GM23338 (cell line): ENCODE data around the gene RELN.

Experiments
- CREB1 ChIP-seq: fragments of 250-450 bp; sonication (Bioruptor Pico); IDR thresholded peaks from 2 replicates; pipeline ENCODE4 v1.5.0; 2020; ENCODE audit warnings: low read depth, mild to moderate bottlenecking, moderate library complexity
- CTCF ChIP-seq, 2 experiments: fragments of 200-600 bp in 1 of 2; sonication (generic) in 1 of 2; conservative IDR thresholded peaks; 2 replicates each; pipeline versions ENCODE4 v1.5.1 to v1.6.1; 2016 to 2017; ENCODE audit warnings: antibody characterized with exemption in 2 of 2, low read depth in 2 of 2, mild to moderate bottlenecking in 2 of 2, moderate library complexity in 1 of 2
- EZH2phosphoT487 ChIP-seq: fragments of 200-600 bp; sonication (generic); IDR thresholded peaks from one replicate; pipeline ENCODE4 v1.8.1; 2018; ENCODE audit warnings: antibody characterized with exemption; ENCODE audit not compliant: unreplicated experiment
- JUNB ChIP-seq: IDR thresholded peaks from one replicate; pipeline ENCODE4 v1.6.1; 2016; ENCODE audit warnings: antibody characterized with exemption; ENCODE audit not compliant: unreplicated experiment
- POLR2AphosphoS5 ChIP-seq: IDR thresholded peaks from 2 replicates; pipeline ENCODE4 v1.6.1; 2016; ENCODE audit warnings: antibody characterized with exemption, low read depth

GRCh38 chr7:103432712-103433111 is 556.7 kb downstream of the RELN start:
- TF ChIP-seq POLR2AphosphoS5, result no peak
- no peak for TF ChIP-seq EZH2phosphoT487
- TF ChIP-seq CTCF (conservative IDR thresholded peaks at IDR 0.05; ENCODE audit: low read depth in 2 of 2), result no peak
- TF ChIP-seq CREB1, result no peak
- TF ChIP-seq JUNB, result no peak
